GM15510 (cell line): ENCODE results near the gene ESR1.

Experiments used
- POLR2A ChIP-seq: IDR thresholded peaks from 3 replicates; pipeline ENCODE4 v1.6.1; 2011; ENCODE audit warnings: borderline replicate concordance; ENCODE audit not compliant: insufficient read length; ENCODE audit errors: extremely low read depth

Gene ESR1

DNA sequence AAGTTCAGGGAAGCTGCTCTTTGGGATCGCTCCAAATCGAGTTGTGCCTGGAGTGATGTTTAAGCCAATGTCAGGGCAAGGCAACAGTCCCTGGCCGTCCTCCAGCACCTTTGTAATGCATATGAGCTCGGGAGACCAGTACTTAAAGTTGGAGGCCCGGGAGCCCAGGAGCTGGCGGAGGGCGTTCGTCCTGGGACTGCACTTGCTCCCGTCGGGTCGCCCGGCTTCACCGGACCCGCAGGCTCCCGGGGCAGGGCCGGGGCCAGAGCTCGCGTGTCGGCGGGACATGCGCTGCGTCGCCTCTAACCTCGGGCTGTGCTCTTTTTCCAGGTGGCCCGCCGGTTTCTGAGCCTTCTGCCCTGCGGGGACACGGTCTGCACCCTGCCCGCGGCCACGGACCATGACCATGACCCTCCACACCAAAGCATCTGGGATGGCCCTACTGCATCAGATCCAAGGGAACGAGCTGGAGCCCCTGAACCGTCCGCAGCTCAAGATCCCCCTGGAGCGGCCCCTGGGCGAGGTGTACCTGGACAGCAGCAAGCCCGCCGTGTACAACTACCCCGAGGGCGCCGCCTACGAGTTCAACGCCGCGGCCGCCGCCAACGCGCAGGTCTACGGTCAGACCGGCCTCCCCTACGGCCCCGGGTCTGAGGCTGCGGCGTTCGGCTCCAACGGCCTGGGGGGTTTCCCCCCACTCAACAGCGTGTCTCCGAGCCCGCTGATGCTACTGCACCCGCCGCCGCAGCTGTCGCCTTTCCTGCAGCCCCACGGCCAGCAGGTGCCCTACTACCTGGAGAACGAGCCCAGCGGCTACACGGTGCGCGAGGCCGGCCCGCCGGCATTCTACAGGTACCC lies at the start of gene ESR1:
Gene ESR1, plus strand, starts transcription at position 170 of the 858 bp plus-strand sequence. Its CDS starts 231 bp downstream, at position 401.
- TF ChIP-seq POLR2A, result no peak

DNA sequence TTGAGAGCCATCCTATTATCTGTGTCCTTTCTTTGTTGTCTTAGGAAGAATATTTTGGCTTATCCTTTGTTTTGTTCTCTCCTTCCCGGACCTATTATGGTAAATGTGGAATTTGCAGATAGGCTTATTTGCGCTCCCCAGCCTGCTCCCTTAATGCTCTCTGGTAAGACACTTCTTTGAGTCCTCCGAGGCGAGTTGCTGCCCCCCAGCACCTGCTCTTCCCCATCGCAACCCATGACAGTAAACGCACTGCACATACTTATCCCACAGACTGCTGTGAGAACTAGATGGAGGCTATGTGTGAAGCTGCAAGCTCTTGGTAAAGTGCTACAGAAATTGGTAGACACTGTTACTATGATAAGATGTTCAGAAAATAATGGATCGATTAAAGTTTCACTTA lies 47.0 kb upstream of the ESR1 start:
- no peak for TF ChIP-seq POLR2A

DNA sequence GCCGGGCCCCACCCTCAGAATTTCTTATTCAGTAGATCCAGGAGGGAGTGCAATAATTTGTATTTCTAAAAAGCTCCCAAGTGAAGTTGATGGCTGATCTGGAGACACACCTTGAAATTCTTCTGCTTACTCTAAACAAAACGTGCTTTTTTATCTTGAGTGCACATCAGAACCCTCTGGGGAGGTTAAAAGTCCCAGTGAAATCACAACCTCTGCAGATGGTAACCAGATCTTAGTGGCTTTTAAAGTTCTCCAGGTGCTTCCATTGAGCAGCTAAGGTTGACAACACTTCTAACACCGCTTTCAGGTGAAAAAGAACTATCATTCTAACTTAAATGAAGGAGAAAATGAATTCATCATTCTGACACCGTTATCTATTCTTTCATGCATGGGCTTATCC lies 45.6 kb upstream of the ESR1 start:
- no peak for TF ChIP-seq POLR2A

DNA sequence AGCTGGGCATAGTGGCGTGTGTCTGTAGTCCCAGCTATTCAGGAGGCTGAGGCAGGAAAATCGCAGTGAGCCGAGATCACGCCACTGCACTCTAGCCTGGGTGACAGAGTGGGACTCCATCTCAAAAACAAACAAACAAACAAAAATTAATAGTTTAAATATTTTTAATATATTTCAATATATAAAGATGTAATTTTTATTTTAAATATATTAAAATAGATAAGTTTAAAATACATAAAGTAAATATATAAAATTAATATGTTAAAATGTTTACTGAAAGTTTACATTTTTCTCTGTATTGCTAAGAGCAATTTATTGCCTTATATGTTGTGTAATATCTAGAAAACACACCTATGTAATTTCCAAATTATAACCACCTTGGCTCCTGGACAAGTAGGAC lies 44.7 kb upstream of the ESR1 start:
- TF ChIP-seq POLR2A, result no peak

DNA sequence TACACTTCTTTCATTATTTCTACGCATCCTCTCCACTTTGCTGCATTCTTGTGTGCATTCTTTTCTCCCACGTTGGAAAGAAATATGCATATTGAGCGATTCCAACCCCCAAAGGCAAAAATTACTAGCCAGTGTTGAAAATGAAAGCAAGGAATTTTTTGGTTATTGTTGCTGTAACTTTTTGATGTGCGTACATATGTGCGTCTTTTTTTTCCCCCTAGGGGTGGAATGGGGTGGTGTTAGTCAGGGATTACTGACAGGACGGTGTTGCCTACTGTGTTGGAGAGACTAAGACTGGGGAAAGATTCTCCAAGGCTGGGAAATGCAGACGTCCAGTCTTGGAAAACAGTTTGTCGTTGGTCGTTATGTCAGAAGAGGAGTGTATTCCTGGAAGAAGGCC lies 44.2 kb upstream of the ESR1 start:
- TF ChIP-seq POLR2A, result no peak

DNA sequence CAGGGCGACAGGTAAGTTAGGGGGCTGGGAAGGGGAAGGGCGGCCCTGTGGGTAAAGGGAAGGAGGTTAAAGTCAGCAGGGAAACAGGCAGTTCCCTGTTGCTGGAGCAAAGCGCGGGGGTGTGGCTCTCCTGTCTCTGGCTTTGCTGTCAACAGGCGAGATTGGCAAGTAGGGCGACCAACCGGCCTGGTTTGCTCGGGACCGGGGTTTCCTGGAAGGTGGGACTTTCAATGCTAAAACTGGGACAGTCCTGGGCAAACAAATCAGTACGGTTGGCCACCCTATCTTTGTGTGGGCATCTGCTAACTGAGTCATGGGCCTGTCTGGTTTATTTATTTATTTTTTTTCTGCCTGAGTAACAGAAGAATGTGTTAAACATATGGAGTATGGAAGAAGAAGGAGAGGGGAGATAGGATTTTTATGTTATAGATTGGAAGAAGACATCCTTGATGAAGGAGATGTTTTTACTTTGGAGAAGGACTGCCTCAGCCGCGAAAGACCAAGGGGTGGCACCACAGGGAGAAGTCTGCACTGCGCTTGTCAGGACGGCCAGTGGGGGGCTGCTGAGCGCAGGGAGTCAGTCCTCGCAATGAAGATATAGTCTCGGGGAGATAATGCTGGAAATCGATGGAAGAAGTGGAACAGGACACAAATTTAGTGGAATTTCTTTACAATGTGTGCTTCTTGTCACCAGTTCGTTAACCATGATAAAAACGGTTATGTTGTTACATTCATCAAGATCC lies 43.4 kb upstream of the ESR1 start:
- no peak for TF ChIP-seq POLR2A

DNA sequence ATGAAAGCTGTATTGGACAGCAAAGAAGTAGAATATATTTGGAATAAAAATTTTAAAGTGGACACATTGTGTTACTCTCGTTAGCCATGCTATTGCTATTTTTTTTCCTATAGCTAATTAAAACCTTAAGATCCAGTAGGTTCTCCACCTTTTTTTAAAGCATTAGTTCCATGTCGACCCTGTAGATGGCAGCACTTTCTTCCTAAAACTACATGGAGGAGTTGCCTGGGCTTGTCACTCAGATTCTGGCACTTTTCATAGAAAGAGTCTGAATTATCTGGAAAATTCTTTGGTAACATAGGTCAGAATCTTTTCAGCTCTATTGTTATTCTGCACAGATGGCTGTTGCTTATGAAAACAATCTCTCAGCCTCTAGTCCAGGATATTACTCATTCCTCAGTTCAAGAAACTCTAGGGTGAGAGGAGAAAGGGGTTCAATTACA lies 42.0 kb upstream of the ESR1 start:
- TF ChIP-seq POLR2A, result no peak

DNA sequence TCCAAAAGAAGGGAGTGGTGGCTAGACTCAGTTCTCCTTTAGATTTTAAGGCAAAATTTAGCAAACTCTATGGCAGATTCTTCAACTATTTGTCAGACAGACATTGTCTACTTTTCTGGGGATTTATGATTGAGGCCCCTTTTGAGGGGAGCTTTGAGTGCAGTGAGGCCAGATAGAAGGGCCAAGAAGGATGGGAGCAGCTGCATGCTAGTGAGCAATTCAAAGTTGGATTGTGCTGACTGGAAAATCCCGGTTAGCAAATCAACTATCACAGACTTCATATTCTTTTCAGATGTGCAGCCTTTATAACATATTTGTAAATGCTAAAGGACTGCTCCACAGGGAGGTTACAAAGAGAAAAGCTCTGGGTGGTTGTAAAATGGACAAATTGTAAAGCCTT lies 35.0 kb upstream of the ESR1 start:
- no peak for TF ChIP-seq POLR2A

DNA sequence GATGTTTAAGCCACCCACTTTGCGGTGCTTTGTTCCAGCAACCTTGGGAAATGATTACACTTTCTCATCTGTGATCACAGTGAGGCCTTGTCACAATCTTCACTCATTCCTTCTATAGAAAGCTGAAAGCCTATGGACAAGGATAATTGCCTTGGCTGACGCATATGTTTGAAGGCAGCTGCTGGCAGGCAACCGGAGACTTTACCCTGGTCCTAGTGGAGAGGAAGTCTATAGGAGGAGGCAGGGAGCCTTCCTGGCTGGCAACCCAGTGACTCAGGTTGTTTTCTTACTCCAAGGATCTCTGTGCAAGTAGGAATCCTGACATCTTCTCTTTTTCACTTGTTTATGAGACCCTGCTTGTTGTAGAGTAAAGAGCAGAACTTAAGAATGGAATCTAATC lies 34.1 kb upstream of the ESR1 start:
- TF ChIP-seq POLR2A, result no peak

DNA sequence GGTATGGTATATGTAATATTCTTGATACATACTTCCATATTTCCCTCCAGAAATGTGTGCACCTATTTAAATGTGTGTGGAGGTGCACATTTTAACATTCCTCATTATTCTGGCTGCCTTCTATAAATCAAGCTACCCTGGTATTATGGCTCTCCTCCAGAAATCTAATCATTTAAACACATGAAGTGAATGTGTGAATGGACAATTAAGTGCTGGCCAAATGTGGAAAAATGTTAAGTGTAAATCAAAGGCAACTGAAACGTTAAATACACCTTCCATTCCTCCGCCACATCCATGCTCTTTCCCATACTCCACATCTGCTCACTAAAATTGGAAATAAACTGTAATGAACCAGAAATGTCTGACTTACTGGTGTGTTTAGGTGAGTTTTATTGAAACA lies 24.9 kb upstream of the ESR1 start:
- no peak for TF ChIP-seq POLR2A

DNA sequence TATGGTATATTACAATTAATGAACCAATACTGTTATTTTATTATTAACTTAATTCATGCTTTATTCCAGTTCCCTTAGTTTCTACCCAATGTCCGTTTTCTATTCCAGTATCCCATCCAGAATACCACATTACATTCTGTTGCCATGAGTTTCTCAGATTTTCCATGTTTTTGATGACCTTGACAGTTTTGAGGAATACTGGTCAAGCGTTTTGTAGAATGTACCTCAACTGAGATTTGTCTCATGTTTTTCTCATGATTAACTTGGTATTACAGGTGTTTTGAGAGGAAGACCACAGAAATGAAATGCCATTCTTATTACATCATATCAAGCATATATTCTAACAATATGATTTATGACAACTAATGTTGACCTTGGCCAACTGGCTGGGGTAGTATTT lies 23.8 kb upstream of the ESR1 start:
- TF ChIP-seq POLR2A, result no peak

DNA sequence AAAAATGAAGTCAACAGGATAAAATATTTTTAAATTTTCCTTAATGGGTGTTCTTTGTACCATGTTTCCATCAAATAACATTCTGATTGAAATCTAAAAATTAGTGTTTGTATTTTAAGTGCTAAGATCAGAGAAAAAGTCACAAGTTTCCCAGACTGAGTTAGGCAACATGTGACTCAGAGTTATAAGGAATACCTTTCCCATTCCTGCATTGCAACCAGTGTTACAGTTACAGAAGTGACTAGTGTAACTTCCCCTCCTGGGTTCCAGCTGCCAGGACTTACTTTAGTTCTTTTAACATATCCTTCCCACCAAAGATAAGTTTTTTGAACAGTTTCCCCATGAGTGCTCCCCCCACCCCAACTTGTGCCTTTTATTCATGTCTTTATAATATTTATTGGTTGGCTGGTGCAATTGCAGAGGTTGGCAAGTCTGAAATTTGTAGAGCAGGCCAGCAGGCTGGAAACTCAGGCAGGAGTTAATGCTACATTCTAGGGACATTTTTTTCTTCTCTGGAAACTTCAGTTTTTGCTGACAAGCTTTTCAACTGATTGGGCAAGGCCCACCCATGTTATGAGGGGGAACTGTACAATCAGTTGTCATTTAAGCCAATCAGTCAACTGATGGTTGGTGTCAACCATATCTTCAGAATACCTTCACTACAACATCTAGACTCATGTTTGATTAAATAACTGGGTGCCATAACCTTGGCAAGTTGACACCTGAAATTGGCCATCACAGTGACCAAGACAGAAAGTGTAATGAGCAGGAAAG lies 22.9 kb upstream of the ESR1 start:
- TF ChIP-seq POLR2A, result no peak

DNA sequence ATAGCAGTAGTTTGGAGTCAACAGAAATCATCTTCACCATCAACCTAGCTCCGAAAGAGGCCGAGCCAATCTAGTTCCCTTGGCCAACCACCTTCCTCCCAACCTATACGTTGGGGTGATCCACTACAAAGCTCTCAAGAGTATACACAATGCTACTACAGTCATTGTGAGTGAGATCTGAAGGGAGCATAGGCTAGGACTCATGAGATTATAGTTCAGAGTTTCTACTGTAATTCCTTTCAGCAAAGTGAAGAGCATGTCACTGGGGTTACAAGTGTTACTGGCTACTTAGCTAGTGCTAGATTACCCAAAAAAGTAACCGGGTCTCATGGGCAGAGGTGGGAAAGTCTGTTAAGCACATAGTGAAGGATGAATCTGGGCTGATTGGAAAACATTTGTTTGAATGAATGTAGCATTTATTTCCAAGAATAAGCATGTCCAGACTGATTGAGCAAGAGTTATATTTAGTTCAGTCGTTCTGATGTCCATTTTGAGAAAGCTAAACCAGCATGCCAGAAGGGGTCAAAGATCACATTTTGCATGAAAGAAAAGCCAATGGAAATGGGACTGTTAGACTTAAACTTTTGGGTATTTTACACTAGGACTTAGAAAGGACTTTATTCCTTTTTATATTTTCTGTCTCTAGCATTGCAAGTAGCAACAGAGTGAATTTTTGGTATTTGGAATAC lies 10.5 kb upstream of the ESR1 start:
- TF ChIP-seq POLR2A, result no peak

DNA sequence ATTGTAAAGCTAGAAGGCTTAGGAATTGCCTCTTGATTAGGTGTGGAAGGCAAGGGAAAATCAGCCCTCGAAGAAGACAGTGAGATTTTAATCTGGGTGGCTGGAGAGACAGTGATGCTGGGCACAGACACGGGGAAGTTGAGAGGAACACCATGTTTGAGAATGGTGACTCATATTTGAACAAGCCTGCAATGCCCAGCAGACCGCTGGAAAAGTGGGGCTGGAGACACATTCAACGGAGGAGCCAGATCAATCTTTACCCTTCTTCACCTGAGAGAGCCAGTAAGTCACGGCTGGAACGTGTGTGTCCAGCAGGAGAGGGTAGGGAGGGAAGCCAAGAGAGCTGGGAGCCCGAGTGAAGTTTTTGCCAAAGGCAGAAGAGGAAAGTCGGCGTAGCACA lies 3.7 kb upstream of the ESR1 start:
- TF ChIP-seq POLR2A, result no peak
